ENCODE data around the gene ARCN1. TPM values are rescaled to one million over a fixed set of nuclear protein-coding genes. Genes with fewer than 3 reads are reported as not detected.

Gene ARCN1
- total RNA-seq, 4 donors from 2014 or later, result 103 to 157 (median 112) TPM

DNA sequence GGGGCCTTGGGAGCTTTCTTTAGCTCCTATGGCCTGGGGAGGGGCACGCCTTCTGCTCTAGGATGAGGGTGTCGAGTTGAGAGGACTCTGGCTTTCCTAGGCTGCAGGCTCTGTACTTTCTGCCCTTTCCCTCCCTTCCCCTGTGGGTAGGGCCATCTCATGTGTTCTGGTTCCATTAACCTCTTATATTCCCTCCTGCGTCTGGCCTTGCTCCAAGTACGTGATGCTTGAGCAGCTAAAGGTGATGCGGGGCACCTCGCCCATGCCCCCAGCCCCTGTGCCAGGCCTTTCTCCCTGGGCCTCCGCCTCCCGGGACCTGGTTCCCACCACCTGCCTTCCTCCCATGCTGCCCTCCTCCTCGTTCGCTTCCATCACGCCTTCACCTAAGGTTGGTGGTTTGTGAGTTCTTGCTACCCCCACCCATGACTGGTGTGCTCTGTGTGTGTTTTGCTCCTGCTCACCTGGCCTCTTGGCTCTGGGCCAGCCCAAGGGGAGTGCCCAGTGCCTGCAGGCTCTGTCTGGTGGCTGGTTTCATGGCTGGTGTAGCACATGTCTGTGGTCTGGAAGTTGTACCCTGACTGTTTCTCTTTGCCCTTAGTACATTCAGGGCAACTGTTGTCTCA is 69.3 kb downstream of the ARCN1 start:
- H3K27ac ChIP-seq, result peak overlapping the region; percentile 53 to 75 (median 63)
- WGBS, 2 donors, result 44 to 70% methylated on average over 10 to 11 of the region's 11 CpGs

DNA sequence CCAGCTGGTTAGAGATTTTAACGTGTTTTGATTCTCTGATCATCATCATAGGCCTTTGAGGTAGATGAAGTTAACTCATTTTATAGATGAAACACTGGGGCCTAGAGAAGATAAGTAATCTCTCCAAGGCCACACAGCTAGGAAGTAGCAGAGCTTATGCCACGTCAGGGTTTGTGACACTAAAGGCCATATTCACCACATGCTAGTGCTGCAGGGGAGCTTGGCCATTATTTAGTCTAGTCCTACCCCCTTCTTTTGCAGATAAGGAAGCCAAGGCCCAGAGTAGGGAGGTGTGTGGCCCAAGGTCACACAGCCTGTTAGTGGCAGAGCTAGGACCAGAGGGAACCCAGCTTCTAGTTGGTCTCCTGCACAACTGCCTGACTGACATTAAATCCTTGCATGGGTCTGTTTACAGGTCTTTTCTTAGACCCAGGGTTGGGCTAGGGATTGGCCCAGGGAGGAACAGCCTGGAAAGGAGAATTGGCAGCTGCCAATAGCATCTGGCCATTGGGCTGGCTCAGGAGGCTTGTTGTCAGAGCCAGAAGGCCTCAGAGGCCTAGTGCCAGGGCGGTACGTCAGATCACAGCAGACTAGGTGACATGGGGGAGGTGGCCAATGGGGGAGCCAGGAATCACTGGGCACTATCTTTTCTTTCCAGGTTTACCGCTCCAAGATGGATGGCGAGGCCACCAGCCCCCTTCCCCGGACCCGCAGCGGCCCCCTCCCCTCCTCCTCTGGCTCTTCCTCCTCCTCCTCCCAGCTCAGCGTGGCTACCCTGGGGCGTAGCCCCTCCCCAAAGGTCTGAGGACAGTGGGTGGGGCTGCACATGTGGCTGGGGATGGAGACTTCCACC is 71.2 kb downstream of the ARCN1 start:
- WGBS, 2 donors, result 67 to 73% methylated on average over 8 to 11 of the region's 11 CpGs
- peaks cover 40 to 43% of the 10 kb centered on the region in 2 donors for H3K36me3 ChIP-seq
- H3K4me3 ChIP-seq (replicated peaks in 1 of 3), result no peak overlapping the region
- no peak overlapping the region for H3K27ac ChIP-seq
- no peak for TF ChIP-seq POLR2A (IDR thresholded peaks at IDR 0.05)
- TF ChIP-seq, protein P1, sequence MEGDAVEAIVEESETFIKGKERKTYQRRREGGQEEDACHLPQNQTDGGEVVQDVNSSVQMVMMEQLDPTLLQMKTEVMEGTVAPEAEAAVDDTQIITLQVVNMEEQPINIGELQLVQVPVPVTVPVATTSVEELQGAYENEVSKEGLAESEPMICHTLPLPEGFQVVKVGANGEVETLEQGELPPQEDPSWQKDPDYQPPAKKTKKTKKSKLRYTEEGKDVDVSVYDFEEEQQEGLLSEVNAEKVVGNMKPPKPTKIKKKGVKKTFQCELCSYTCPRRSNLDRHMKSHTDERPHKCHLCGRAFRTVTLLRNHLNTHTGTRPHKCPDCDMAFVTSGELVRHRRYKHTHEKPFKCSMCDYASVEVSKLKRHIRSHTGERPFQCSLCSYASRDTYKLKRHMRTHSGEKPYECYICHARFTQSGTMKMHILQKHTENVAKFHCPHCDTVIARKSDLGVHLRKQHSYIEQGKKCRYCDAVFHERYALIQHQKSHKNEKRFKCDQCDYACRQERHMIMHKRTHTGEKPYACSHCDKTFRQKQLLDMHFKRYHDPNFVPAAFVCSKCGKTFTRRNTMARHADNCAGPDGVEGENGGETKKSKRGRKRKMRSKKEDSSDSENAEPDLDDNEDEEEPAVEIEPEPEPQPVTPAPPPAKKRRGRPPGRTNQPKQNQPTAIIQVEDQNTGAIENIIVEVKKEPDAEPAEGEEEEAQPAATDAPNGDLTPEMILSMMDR (IDR thresholded peaks at IDR 0.05), result no peak
- H3K9me3 ChIP-seq, result no peaks in the 10 kb centered on the region
- no peak for DNase-seq
- no peaks in the 10 kb centered on the region for H3K27me3 ChIP-seq
- H3K4me1 ChIP-seq, result peaks cover 27 to 41% of the 10 kb centered on the region in 2 donors
- intact Hi-C loops (cut with DNase I), result no loop called here

More for the DNA sequence above, 69.3 kb downstream of the ARCN1 start:
- peaks cover 30% of the 10 kb centered on the region in 2 donors for H3K36me3 ChIP-seq
- intact Hi-C loops (cut with DNase I), result no loop called here
- no peaks in the 10 kb centered on the region for H3K27me3 ChIP-seq
- peaks cover 27 to 41% of the 10 kb centered on the region in 2 donors for H3K4me1 ChIP-seq
- no peaks in the 10 kb centered on the region for H3K9me3 ChIP-seq
- no peak for TF ChIP-seq POLR2A (IDR thresholded peaks at IDR 0.05)
- TF ChIP-seq, protein P1 (IDR thresholded peaks at IDR 0.05), result no peak
- H3K4me3 ChIP-seq (replicated peaks in 1 of 3), result no peak overlapping the region
- peak; percentile 97 for DNase-seq

DNA sequence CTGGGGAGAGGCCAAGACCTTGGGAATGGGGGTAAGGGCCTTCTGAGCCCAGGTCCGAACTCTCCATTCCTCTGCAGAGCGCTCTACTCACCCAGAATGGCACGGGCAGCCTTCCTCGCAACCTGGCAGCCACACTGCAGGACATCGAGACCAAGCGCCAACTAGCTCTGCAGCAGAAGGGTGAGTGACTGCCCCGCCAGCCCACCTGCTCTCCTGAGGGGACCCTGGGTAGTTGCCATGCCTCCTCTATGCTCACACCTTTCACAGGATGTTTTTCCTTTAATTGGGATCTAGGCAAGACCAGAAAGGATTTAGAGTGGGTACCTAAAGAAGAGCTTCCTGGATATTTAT is 71.8 kb downstream of the ARCN1 start:
- Histone ChIP-seq H3K4me3 (replicated peaks in 1 of 3) (no peak overlapping the region), H3K27ac (no peak overlapping the region), H3K36me3 (peaks cover 44 to 49% of the 10 kb centered on the region in 2 donors), H3K9me3 (no peaks in the 10 kb centered on the region), H3K4me1 (peaks cover 23 to 39% of the 10 kb centered on the region in 2 donors), H3K27me3 (no peaks in the 10 kb centered on the region)
- intact Hi-C loops (cut with DNase I), result no loop called here
- WGBS, 2 donors, result 96 to 100% methylated on average over 5 to 7 of the region's 7 CpGs
- TF ChIP-seq POLR2A (IDR thresholded peaks at IDR 0.05), result no peak
- TF ChIP-seq, protein P1 (IDR thresholded peaks at IDR 0.05), result no peak
- DNase-seq, result no peak

DNA sequence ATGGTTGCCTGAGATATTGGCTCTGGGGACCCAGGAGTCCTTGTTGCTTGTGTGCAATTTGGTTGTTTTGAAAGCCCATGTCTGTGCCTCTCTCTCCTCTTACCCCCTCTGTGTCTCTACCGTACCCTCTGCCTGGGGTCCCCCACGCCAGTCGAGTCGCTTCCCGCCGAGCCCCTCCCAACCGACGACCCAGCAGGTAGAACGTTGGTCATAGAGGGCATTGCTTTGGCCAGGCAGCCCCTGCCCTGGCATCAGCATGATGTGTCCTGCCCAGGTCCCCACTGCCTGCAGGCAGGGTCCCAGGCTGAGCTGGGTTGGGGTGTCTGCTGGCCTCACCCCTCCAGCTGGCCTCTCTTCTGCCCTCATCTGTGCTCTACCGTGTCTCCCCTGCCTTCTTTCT is 72.3 kb downstream of the ARCN1 start:
- H3K4me1 ChIP-seq, result peaks cover 23 to 34% of the 10 kb centered on the region in 2 donors
- H3K4me3 ChIP-seq (replicated peaks in 1 of 3), result no peak overlapping the region
- 88 to 95% methylated on average over 10 of the region's 10 CpGs for WGBS, 2 donors
- H3K27ac ChIP-seq, result no peak overlapping the region
- TF ChIP-seq, protein P1 (IDR thresholded peaks at IDR 0.05), result no peak
- no peak for TF ChIP-seq POLR2A (IDR thresholded peaks at IDR 0.05)
- H3K36me3 ChIP-seq, result peaks cover 48 to 49% of the 10 kb centered on the region in 2 donors
- H3K9me3 ChIP-seq, result no peaks in the 10 kb centered on the region
- intact Hi-C loops (cut with DNase I), result no loop called here
- DNase-seq, result no peak
- no peaks in the 10 kb centered on the region for H3K27me3 ChIP-seq
